Upper lobe of left lung (tissue), 6 donors: ENCODE measurements around the gene SH2D3A. TPM values are rescaled to one million over a fixed set of nuclear protein-coding genes. Genes with fewer than 3 reads are reported as not detected.
A peak's percentile ranks its signal among the peaks of the same experiment; 100 is the strongest.

Source experiments
- ATAC-seq, 2 donors: fragments of 200-7000 bp; cut with Tn5 transposase; one replicate each; pipeline ENCODE4 v1.9.1; 2022; ENCODE audit warnings: mild to moderate bottlenecking in 2 of 2, moderate library complexity in 2 of 2; ENCODE audit not compliant: low FRiP score in 2 of 2
- DNase-seq, 2 donors: peaks; one replicate each; pipeline ENCODE4 v3.0.0-alpha.2; 2019 to 2020
- H3K27ac ChIP-seq, 4 donors: fragments of 200-600 bp; sonication (generic); one replicate each; pipeline ENCODE4 v1.5.1; 2016 to 2019
- H3K27me3 ChIP-seq, 4 donors: fragments of 200-600 bp; sonication (generic); one replicate each; pipeline ENCODE4 v1.5.1; 2017 to 2019
- H3K36me3 ChIP-seq, 4 donors: fragments of 200-600 bp; sonication (generic); one replicate each; pipeline ENCODE4 v1.5.1; 2016 to 2019
- H3K4me1 ChIP-seq, 4 donors: fragments of 200-600 bp; sonication (generic); one replicate each; pipeline ENCODE4 v1.5.1; 2018 to 2019
- H3K4me3 ChIP-seq, 4 donors: fragments of 200-600 bp; sonication (generic); one replicate each; pipeline ENCODE4 v1.5.1; 2017 to 2019; ENCODE audit warnings: mild to moderate bottlenecking in 2 of 4, moderate library complexity in 1 of 4
- H3K9me3 ChIP-seq, 4 donors: fragments of 200-600 bp; sonication (generic); one replicate each; pipeline ENCODE4 v1.5.1; 2018 to 2019
- EP300 ChIP-seq, 4 donors: sonication (generic); formaldehyde crosslinking; IDR thresholded peaks; one replicate each; pipeline ENCODE4 v1.5.1; 2017; ENCODE audit warnings: antibody characterized with exemption in 4 of 4, control low read depth in 2 of 4
- POLR2A ChIP-seq, 4 donors: fragments of 450-650 bp; IDR thresholded peaks; one replicate each; pipeline ENCODE4 v1.5.1; 2016 to 2017; ENCODE audit warnings: antibody characterized with exemption in 4 of 4, mild to moderate bottlenecking in 2 of 4
- POLR2AphosphoS5 ChIP-seq, 2 donors: sonication (generic); formaldehyde crosslinking; IDR thresholded peaks; one replicate each; pipeline ENCODE4 v1.5.1; 2017; ENCODE audit warnings: antibody characterized with exemption in 2 of 2
- WGBS, 2 donors: methylation state at CpG; one replicate each; pipeline ENCODE4 v1.1.5; 2017 to 2018; 5-methylcytosine and 5-hydroxymethylcytosine counted together
- total RNA-seq, 6 donors: library from RNA; depleted of rRNA in 4 of 6; stranded (reverse); fragments of >200 nt in 4 of 6; gene quantifications; one replicate each; pipeline versions ENCODE4 v1.1.0 to v1.2.1, GENCODE V29; 2016 to 2021
- TF ChIP-seq, protein P1 (sequence below), 6 experiments: fragments of 450-650 bp in 4 of 6; fragments of 200-600 bp in 2 of 6; sonication (generic) in 2 of 6; IDR thresholded peaks; one replicate each; pipeline ENCODE4 v1.5.1; 2016 to 2019; ENCODE audit warnings: antibody characterized with exemption in 6 of 6
- donor health status: DM: no; HTN: no; CAD: no; lungs with moderate emphysema.
- donor health status: DM: no; HTN: yes; CAD: no; lungs with severe emphysema.

The SH2D3A gene
- total RNA-seq, 6 donors from 2014 or later, result 24.9 to 109 (median 35.8) TPM

- DNase-seq, result peak; percentile 66 to 80
- peaks cover 7 to 25% (median 19%) of the 10 kb centered on the region in 4 donors for H3K36me3 ChIP-seq
- peaks cover 14 to 37% (median 25%) of the 10 kb centered on the region in 4 donors for H3K4me1 ChIP-seq
- H3K27ac ChIP-seq, result peak overlapping the region; percentile 61 to 83 (median 72)
- 29 to 36% methylated on average over 8 of the region's 8 CpGs for WGBS, 2 donors
- H3K27me3 ChIP-seq, result no peaks in the 10 kb centered on the region
- TF ChIP-seq, protein P1, sequence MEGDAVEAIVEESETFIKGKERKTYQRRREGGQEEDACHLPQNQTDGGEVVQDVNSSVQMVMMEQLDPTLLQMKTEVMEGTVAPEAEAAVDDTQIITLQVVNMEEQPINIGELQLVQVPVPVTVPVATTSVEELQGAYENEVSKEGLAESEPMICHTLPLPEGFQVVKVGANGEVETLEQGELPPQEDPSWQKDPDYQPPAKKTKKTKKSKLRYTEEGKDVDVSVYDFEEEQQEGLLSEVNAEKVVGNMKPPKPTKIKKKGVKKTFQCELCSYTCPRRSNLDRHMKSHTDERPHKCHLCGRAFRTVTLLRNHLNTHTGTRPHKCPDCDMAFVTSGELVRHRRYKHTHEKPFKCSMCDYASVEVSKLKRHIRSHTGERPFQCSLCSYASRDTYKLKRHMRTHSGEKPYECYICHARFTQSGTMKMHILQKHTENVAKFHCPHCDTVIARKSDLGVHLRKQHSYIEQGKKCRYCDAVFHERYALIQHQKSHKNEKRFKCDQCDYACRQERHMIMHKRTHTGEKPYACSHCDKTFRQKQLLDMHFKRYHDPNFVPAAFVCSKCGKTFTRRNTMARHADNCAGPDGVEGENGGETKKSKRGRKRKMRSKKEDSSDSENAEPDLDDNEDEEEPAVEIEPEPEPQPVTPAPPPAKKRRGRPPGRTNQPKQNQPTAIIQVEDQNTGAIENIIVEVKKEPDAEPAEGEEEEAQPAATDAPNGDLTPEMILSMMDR (IDR thresholded peaks at IDR 0.05), result no peak
- TF ChIP-seq POLR2AphosphoS5 (IDR thresholded peaks at IDR 0.05), result peak in 1 of 2 donors; percentile 31
- no peak for TF ChIP-seq POLR2A (IDR thresholded peaks at IDR 0.05)
- TF ChIP-seq EP300 (IDR thresholded peaks at IDR 0.05), result no peak
- H3K4me3 ChIP-seq, result no peak overlapping the region
- H3K9me3 ChIP-seq, result no peaks in the 10 kb centered on the region
- ATAC-seq, result peak in 1 of 2 donors; percentile 38
Observed at GRCh38 chr19:6728346-6728745, 38.9 kb downstream of the SH2D3A start.

- no peak overlapping the region for H3K4me3 ChIP-seq
- H3K9me3 ChIP-seq, result no peaks in the 10 kb centered on the region
- DNase-seq (no peak), ATAC-seq (no peak)
- no peaks in the 10 kb centered on the region for H3K36me3 ChIP-seq
- TF ChIP-seq, protein P1 (IDR thresholded peaks at IDR 0.05), result no peak
- no peak for TF ChIP-seq POLR2AphosphoS5 (IDR thresholded peaks at IDR 0.05)
- H3K27me3 ChIP-seq, result no peaks in the 10 kb centered on the region
- H3K27ac ChIP-seq, result no peak overlapping the region
- WGBS, 2 donors, result 88 to 90% methylated on average over 16 of the region's 16 CpGs
- peaks cover 34 to 62% (median 45%) of the 10 kb centered on the region in 4 donors for H3K4me1 ChIP-seq
Observed at GRCh38 chr19:6725513-6726231, 41.6 kb downstream of the SH2D3A start.

DNA sequence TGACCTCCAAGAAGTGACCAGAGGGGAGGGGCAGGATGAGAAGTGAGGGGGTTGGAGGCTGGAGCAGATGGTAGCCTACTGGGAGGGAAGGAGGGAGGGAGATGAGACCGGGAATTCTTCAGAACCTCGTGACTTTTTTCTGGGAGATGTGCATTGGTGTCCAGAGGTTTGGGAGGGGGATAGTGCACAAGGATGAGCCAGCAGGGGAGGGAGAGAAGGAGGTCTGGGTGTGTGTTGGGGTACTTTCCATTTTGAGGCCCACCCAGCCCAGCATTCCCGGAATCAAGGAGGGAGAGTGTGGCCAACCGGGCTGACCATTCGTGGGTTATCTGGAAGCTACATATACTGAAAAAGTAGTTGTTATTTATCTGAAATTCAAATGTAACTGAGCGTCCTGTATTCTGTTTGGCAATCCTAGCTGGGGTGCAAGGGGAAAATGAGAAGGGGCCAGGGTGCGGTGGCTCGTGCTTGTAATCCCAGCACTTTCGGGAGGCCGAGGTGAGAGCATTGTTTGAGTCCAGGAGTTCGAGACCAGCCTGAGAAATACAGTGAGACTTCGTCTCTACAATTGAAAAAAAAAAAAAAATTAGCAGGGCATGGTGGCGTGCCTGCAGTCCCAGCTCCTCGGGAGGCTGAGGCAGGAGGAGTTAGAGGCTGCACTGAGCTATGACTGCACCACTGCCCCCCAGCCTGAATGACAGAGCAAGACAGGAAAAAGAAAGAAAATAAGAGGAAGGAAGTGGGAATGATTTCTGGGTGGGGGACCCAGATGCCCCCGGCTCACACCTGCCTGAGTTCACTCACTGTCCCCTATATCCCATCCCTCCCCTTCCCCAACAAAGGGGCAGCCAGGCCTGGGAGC lies 42.4 kb downstream of the SH2D3A start:
- DNase-seq, result no peak
- H3K27me3 ChIP-seq, result no peaks in the 10 kb centered on the region
- 76 to 80% methylated on average over 15 of the region's 15 CpGs for WGBS, 2 donors
- ATAC-seq, result no peak
- peak overlapping the region in 2 of 4 donors; percentile 11 to 17 for H3K27ac ChIP-seq
- H3K36me3 ChIP-seq, result no peaks in the 10 kb centered on the region
- TF ChIP-seq POLR2A (IDR thresholded peaks at IDR 0.05) (no peak), EP300 (IDR thresholded peaks at IDR 0.05) (no peak), POLR2AphosphoS5 (IDR thresholded peaks at IDR 0.05) (no peak)
- TF ChIP-seq, protein P1 (IDR thresholded peaks at IDR 0.05), result no peak
- H3K9me3 ChIP-seq, result no peaks in the 10 kb centered on the region
- H3K4me1 ChIP-seq, result peaks cover 35 to 60% (median 52%) of the 10 kb centered on the region in 4 donors
- H3K4me3 ChIP-seq, result no peak overlapping the region

GRCh38 chr19:6723738-6724137 lies 43.5 kb downstream of the SH2D3A start:
- peaks cover 27 to 48% (median 42%) of the 10 kb centered on the region in 4 donors for H3K4me1 ChIP-seq
- no peak for ATAC-seq
- H3K36me3 ChIP-seq, result no peaks in the 10 kb centered on the region
- H3K4me3 ChIP-seq, result no peak overlapping the region
- H3K27ac ChIP-seq, result peak overlapping the region; percentile 17 to 81 (median 66)
- peak in 1 of 2 donors; percentile 56 for DNase-seq
- 32 to 40% methylated on average over 5 of the region's 5 CpGs for WGBS, 2 donors
- TF ChIP-seq POLR2A (IDR thresholded peaks at IDR 0.05) (no peak), POLR2AphosphoS5 (IDR thresholded peaks at IDR 0.05) (no peak), EP300 (IDR thresholded peaks at IDR 0.05) (no peak)
- TF ChIP-seq, protein P1 (IDR thresholded peaks at IDR 0.05), result no peak
- no peaks in the 10 kb centered on the region for H3K27me3 ChIP-seq
- no peaks in the 10 kb centered on the region for H3K9me3 ChIP-seq
